ENCODE results near the gene TEAD2.
A peak's percentile ranks its signal among the peaks of the same experiment; 100 is the strongest.

TEAD2 gene

DNA sequence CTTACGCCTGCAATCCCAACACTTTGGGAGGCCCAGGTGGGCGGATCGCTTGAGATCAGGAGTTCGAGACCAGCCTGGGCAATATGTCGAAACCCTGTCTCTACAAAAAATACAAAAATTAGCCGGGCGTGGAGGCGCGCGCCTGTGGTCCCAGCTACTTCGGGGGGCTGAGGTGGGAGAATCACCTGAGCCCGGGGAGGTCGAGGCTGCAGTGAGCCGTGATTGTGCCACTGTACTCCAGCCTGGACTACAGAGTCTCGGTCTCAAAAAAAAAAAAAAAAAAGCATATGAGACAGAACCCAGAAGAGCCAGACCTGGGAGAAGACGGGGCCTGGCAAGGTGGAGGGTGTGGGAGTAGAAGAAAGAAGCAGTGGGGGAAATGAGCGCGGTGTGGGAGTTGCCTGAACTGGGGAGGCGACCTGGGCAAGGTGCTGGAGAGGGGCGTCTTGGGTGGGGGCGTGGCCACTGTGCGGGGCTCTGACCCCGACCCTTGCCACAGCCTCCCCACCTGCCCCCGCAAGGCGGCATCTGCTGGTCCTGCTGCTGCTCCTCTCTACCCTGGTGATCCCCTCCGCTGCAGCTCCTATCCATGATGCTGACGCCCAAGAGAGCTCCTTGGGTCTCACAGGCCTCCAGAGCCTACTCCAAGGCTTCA, 2.0 kb upstream of the TEAD2 start:
- Histone ChIP-seq H3K4me1 (ENCODE audit: insufficient read depth, low read length) (no peaks in the 10 kb centered on the region), H3K27me3 (ENCODE audit: insufficient read depth, low read length, poor library complexity) (no peaks in the 10 kb centered on the region), H3K9ac (ENCODE audit: low read depth, low read length) (no peak overlapping the region), H3K36me3 (ENCODE audit: insufficient read depth, low read length) (no peaks in the 10 kb centered on the region), H3K4me2 (ENCODE audit: insufficient read depth, low read length) (no peak overlapping the region), H4K20me1 (ENCODE audit: insufficient read depth, low read length) (no peaks in the 10 kb centered on the region), H3K27ac (ENCODE audit: low read length) (no peak overlapping the region), H3K9me3 (ENCODE audit: insufficient read depth, low read length, severe bottlenecking) (peaks cover 5% of the 10 kb centered on the region), H3K4me3 (ENCODE audit: low read depth in 1 of 2, low read length in 2 of 2) (no peak overlapping the region), H3K79me2 (ENCODE audit: insufficient read depth, low read length) (no peaks in the 10 kb centered on the region), H2AFZ (ENCODE audit: low read depth, low read length) (no peak overlapping the region)
- TF ChIP-seq EZH2 (IDR thresholded peaks at IDR 0.05; ENCODE audit: borderline replicate concordance, low read depth, low read length, severe bottlenecking): no peak
- TF ChIP-seq, protein P1, sequence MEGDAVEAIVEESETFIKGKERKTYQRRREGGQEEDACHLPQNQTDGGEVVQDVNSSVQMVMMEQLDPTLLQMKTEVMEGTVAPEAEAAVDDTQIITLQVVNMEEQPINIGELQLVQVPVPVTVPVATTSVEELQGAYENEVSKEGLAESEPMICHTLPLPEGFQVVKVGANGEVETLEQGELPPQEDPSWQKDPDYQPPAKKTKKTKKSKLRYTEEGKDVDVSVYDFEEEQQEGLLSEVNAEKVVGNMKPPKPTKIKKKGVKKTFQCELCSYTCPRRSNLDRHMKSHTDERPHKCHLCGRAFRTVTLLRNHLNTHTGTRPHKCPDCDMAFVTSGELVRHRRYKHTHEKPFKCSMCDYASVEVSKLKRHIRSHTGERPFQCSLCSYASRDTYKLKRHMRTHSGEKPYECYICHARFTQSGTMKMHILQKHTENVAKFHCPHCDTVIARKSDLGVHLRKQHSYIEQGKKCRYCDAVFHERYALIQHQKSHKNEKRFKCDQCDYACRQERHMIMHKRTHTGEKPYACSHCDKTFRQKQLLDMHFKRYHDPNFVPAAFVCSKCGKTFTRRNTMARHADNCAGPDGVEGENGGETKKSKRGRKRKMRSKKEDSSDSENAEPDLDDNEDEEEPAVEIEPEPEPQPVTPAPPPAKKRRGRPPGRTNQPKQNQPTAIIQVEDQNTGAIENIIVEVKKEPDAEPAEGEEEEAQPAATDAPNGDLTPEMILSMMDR (IDR thresholded peaks at IDR 0.05; ENCODE audit: borderline replicate concordance, extremely low read depth, low read length, poor library complexity, severe bottlenecking): no peak
- no peak for ATAC-seq (ENCODE audit: insufficient read depth, low read depth)
- DNase-seq: no peak

DNA sequence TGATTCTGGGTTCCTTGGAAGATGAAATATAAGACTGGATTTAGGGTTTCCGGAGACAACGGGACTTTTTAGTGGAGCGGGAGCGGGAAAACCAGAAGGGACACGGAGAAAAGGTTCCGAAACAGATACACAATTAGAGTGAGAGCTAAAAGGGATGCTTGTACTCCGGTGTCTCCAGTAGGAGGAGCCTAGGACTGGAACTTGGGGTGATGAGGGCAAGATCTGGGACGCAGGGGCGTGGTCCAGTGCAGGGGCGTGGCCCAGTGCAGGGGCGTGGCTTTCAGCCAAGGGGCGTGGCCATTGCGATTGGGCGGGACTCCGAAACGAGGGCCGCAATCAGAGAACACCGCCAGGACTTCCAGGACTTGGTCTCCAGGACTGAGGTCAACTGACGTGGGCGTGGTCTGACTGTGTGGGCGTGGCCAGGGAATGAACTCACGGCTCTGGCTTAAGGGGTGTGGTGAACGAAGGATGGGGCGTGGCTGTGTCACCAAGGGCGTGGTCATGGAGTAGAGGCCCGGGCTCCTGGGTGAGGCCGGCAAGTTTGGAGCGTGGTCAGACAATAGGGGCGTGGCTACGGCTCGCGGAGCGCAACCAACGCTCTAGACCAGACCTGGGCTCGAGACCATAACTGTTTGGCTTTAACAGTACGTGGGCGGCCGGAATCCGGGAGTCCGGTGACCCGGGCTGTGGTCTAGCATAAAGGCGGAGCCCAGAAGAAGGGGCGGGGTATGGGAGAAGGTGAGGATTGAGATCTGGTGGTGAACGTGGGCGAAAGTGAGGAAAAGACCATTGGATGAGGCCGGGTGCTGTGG, 1.3 kb upstream of the TEAD2 start, which contains the start of gene DKKL1:
Gene DKKL1 (plus strand): TSS at position 610 of the 815 bp plus-strand sequence. CDS start 122 bp downstream, at position 732.
- DNase-seq: peak; percentile 39
- Histone ChIP-seq H3K9me3 (ENCODE audit: insufficient read depth, low read length, severe bottlenecking) (no peaks in the 10 kb centered on the region), H3K27ac (ENCODE audit: low read length) (no peak within 1 kb of the TSS)

GRCh38 chr19:49362929-49363267, 682 bp upstream of the TEAD2 start:
- Histone ChIP-seq H3K27me3 (ENCODE audit: insufficient read depth, low read length, poor library complexity) (no peaks in the 10 kb centered on the region), H4K20me1 (ENCODE audit: insufficient read depth, low read length) (no peaks in the 10 kb centered on the region), H3K4me2 (ENCODE audit: insufficient read depth, low read length) (no peak overlapping the region), H2AFZ (ENCODE audit: low read depth, low read length) (no peak overlapping the region), H3K9ac (ENCODE audit: low read depth, low read length) (no peak overlapping the region), H3K79me2 (ENCODE audit: insufficient read depth, low read length) (no peaks in the 10 kb centered on the region), H3K4me1 (ENCODE audit: insufficient read depth, low read length) (no peaks in the 10 kb centered on the region), H3K27ac (ENCODE audit: low read length) (no peak overlapping the region), H3K9me3 (ENCODE audit: insufficient read depth, low read length, severe bottlenecking) (no peaks in the 10 kb centered on the region), H3K4me3 (ENCODE audit: low read depth in 1 of 2, low read length in 2 of 2) (no peak overlapping the region), H3K36me3 (ENCODE audit: insufficient read depth, low read length) (no peaks in the 10 kb centered on the region)
- DNase-seq (no peak), ATAC-seq (ENCODE audit: insufficient read depth, low read depth) (no peak)
- TF ChIP-seq, protein P1 (IDR thresholded peaks at IDR 0.05; ENCODE audit: borderline replicate concordance, extremely low read depth, low read length, poor library complexity, severe bottlenecking): no peak
- TF ChIP-seq EZH2 (IDR thresholded peaks at IDR 0.05; ENCODE audit: borderline replicate concordance, low read depth, low read length, severe bottlenecking): no peak

More for the DNA sequence above, 1.3 kb upstream of the TEAD2 start, which contains the start of gene DKKL1:
- no peaks in the 10 kb centered on the region for H3K27me3 ChIP-seq (ENCODE audit: insufficient read depth, low read length, poor library complexity)
- no peak within 1 kb of the TSS for H3K4me2 ChIP-seq (ENCODE audit: insufficient read depth, low read length)
- no peaks in the 10 kb centered on the region for H4K20me1 ChIP-seq (ENCODE audit: insufficient read depth, low read length)
- no peaks in the 10 kb centered on the region for H3K36me3 ChIP-seq (ENCODE audit: insufficient read depth, low read length)
- no peaks in the 10 kb centered on the region for H3K79me2 ChIP-seq (ENCODE audit: insufficient read depth, low read length)
- no peaks in the 10 kb centered on the region for H3K4me1 ChIP-seq (ENCODE audit: insufficient read depth, low read length)
- H2AFZ ChIP-seq (ENCODE audit: low read depth, low read length): no peak within 1 kb of the TSS
- no peak within 1 kb of the TSS for H3K4me3 ChIP-seq (ENCODE audit: low read depth in 1 of 2, low read length in 2 of 2)
- 0 out of 3 replicates have a peak, but pooled peaks have one; percentile 24 for ATAC-seq (ENCODE audit: insufficient read depth, low read depth)
- TF ChIP-seq, protein P1 (IDR thresholded peaks at IDR 0.05; ENCODE audit: borderline replicate concordance, extremely low read depth, low read length, poor library complexity, severe bottlenecking): no peak
- TF ChIP-seq EZH2 (IDR thresholded peaks at IDR 0.05; ENCODE audit: borderline replicate concordance, low read depth, low read length, severe bottlenecking): no peak
- H3K9ac ChIP-seq (ENCODE audit: low read depth, low read length): no peak within 1 kb of the TSS

All from DND-41 (cell line).